CMK (cell line): ENCODE measurements around the gene MYBPC2.
"Not testable (repeated sequence)": the region's sequence is repeated elsewhere in the genome, so short reads cannot be mapped to it uniquely, and the experiment has no call there.

Experiments
- DNase-seq: peaks from one replicate; pipeline ENCODE4 v3.0.0-alpha.2; 2010; ENCODE audit warnings: low read depth

The MYBPC2 gene

DNA sequence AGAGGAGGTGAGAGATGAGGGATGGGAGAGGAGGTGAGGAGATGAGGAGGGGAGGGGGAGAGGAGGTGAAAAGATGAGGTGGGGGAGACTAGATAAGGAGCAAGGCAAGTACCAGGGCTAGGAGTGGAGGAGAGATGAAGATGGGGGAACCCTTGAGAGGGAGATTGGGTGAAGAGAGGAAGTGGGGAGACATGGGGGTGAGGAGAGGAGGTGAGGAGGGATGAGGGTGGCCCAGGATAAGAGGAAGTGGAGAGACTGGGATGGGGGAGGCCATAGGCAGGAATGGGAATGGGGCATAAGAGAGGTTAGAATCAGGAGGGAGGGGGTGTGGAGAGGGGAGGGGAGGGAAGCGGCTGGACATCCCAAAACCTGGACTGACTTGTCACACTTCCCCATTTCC lies 26.9 kb downstream of the MYBPC2 start:
- DNase-seq: no peak

DNA sequence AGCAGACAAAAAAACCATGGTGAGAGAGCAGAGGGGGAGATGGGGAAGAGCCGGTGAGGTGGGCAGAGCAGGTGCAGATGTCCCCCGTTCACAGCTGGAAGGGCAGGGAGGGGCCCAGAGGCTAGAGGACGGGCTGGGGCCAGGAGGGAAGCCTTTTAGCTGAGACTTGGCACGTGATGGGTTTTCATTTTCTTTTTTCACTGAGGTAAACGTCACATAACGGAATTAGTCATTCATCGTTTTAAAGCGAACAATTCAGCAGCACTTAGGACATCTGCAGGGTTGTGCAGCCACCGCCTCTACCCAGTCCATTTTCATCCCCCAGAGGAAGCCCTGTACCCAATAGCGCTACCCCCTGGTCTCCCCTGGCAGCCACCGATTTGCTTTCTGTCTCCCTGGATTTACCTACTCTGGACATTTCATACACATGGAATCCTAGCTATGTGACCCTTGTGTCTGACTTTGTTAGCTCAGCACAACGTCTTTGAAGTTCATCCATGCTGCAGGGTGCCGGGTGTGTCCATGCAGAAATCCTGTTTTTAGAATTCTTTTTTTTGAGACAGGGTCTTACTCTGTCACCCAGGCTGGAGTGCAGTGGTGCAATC lies 27.6 kb downstream of the MYBPC2 start:
- DNase-seq: no peak

DNA sequence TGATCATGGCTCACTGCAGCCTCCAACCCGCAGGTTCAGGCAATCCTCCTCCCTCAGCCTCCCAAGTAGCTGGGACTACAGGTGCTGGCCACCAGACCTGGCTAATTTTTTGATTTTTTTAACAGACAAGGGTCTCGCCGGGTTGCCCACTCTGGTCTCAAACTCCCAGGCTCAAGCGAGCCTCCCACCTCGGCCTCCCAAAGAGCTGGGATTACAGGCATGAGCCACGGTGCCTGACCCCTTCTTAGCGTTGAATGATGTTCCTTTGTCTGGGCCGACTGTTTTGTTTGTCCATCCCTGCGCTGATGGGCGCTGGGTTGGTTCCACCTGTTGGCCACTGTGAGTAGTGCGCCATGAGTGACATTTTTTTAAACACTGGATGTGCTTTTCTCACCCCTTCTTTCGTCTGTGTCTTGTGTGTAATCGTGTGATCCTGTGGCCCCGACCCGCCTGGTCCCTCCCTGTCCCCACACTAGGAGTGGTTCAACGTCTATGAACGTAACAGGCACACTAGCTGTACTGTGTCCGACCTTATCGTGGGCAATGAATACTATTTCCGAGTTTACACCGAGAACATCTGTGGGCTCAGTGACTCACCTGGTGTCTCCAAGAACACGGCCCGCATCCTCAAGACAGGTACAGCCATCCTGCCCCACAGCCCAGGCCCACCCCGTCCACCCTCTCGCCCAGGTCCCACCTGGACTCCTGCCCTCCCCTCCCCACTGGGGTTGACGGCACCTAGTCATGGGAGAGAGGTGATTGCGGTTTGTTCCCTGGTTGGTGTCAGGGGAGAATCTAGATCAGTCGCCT lies 28.6 kb downstream of the MYBPC2 start:
- peak; percentile 41 for DNase-seq

DNA sequence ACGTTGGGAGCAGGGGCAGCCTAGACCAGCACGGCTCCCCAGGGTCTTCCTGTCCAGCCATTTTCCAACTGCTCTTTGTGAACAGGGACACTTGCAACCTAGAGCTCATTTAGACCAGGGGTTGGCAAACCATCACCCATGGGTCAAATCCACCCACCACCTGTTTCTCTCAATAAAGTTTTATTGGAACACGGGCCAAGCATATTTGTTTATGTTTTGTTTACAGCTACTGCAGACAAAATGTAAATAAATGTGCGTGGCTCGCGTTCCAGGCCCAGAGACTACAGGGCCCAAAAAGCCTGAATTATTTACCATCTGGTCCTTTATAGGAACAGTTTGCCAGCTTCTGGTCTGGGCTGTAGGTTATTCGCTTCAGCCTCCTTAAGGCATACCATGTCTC lies 30.3 kb downstream of the MYBPC2 start:
- no peak for DNase-seq

DNA sequence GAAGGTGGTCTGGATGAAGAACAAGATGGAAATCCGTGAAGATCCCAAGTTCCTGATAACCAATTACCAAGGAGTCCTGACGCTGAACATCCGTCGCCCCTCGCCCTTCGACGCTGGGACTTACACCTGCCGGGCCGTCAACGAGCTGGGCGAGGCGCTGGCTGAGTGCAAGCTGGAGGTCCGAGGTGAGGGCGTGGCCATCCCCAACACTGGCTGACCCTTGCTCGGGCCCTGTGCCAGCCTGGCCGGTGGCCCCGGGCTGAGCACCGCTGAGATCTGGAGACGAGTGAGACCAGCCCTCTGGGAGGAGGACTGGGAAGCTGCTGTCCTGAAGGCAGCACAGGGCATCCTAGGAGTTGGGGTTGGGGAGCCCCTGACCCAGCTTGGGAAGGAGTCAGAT lies 31.7 kb downstream of the MYBPC2 start:
- DNase-seq: no peak

DNA sequence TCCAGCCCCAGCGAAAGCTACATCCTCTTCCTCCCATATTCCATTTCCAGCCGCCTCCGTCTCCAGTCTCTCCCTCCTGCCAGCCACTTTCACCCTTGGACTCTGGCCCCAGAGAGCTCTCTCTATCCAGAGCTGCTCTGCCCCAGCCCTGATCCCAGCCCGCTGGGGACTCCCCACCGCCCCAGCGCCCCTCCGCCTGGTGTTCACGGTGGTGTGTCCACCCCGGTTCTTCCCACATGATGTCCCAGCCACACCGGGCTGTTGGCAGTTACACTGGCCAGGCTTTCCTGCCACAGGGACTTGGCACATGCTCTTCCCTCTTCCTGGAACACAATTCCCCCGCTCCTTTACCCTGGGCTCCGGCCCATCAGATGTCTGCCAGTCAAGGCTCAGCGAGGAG lies 32.3 kb downstream of the MYBPC2 start:
- DNase-seq: no peak

DNA sequence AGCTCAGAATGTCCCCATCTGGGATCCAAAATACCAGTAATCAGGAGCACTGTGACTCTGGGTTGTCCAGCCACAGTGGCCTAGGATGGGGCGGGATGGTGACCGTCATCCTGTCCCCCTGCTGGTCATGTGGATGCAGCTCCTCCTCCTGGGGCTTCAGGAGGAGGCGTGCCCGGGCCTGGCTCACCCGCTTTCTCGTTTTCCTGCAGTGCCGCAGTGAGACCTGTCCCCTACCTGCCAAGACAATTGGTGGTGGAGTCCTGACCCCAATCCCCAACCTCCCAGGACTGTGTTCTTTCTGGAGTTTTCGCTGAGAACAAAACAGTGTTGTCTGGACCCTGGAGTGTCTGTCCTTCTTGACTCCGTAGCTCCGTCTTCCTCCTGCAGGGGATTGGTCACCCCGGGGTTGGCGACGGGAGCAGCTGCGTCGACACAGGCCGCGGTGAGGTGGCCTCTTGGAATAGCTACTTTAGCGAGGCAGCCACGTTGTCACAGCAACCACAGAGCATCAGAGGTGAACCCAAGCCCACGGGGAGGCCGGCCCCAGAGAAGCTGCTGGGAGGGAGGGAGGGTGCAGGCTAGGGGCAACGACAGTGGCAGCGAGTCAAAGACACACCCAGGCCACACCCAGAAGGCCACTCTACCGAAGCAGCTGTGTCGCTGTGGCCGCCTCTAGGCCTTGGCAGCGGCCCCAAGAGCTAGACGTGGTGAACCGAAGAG lies 33.5 kb downstream of the MYBPC2 start:
- no peak for DNase-seq

DNA sequence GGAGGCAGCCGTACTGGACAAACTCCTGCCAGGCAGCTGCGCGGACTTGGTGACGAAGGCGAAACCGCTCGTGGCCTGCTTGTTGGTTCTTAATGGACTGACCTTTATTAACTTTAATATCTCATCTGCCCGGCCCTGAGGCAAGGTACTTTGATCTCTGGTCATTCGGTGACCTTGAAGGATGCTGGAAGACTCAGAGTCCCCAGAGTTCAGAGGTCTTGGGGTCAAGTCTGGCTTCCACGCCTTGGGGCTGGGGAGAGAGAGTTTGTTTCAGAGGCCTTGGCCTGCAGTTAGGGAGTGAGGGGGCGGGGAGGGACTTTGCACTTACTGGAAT lies 34.0 kb downstream of the MYBPC2 start:
- no peak for DNase-seq

DNA sequence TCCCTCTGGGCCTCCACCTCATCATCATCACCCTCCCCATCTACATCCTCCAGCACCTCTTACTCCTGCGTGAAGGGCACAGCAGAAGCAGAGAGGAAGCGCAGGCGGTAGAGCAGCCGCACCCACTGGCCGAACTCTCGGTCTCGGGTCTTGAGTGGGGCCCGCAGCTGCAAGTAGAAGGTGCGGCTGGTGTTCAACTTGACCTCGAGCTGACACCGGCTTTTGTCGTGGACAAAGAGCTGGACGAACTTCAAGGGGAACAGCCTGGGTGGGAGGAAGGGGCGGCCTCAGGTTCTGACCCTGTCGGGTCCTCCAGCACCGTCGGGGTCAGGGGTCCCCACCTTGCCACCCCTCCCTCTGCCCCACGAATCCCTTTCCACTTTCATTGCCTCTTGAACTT lies 34.9 kb downstream of the MYBPC2 start:
- no peak for DNase-seq

DNA sequence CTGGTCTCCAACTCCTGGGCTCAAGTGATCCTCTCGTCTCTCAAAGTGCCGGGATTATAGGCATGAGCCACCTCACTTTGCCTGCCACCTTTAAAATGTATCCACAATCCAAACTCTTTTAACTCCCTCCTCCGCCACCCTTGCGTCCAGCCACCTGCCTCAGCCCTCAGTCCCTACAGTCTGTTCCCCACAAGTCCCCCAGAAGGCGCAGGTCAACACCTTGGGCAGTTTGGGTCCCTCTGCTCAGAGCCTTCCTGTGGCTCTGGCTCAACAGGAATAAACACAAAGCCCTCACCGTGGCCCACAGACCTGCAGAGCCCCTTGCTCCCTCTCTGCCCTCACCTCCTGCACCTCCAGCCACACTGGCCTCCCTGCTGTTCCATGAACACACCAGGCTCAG lies 36.1 kb downstream of the MYBPC2 start:
- DNase-seq: no peak

DNA sequence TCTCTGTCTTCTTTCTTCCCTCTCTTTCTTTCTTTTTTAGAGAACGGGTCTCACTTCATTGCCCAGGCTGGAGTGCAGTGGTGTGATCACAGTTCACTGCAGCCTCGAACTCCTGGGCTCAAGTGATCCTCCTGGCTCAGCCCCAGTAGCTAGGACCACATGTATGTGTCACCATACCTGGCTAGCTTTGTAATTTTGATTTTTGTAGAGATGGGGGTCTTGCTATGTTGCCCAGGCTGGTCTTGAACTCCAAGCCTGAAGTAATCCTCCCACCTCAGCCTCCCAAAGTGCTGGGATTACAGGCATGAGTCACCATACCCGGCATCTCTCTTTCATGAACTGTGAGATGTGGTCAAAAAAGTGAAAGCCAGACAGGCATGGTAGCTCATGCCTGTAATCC lies 40.6 kb downstream of the MYBPC2 start:
- not testable (repeated sequence) for DNase-seq

DNA sequence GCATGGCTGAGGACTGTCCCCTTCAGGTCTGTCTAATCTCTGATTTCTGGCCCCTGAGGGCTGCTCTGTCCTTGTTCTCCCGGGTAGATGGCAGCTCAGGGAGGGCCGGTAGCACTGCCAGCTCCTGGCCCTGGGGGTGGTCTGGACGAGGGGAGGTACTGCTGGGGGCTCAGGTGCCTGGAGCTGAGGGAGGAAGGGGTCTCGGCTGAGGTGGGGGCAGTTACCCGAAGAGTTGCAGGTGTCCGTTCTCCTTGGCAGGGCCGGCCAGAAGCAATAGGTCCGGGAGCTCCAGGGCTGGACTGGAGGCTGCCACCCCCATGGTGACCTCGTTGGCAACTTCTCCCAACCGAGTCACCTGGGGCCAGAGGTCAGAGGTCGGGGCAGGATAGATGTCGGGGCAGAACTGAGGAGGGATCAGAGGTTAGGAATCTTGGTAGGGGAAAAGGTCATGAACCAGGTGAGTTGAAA lies 42.4 kb downstream of the MYBPC2 start:
- no peak for DNase-seq

DNA sequence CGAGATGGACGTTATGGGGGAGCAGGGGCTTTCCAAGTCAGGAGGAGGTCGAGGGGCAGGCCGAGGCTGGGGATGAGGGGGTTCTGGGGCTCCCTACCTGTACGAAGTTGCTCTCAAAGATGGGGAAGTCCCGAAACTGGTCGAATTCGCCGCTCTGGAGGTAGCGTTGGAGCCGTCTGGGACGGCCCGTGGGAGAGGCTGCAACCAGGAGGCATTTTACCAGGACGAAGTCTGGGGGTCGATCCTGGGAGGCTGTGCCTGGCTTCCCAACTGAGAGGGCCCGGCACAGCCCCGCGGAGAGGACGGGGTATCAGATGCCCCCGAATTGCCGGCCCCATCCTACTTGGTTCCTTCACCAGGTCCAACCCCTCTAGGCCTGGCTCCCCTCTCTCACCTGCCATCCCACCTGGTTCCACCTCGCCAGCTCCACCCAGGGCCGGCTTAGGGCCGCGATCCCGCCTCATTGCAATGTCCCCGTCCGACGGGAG lies 43.1 kb downstream of the MYBPC2 start:
- no peak for DNase-seq

DNA sequence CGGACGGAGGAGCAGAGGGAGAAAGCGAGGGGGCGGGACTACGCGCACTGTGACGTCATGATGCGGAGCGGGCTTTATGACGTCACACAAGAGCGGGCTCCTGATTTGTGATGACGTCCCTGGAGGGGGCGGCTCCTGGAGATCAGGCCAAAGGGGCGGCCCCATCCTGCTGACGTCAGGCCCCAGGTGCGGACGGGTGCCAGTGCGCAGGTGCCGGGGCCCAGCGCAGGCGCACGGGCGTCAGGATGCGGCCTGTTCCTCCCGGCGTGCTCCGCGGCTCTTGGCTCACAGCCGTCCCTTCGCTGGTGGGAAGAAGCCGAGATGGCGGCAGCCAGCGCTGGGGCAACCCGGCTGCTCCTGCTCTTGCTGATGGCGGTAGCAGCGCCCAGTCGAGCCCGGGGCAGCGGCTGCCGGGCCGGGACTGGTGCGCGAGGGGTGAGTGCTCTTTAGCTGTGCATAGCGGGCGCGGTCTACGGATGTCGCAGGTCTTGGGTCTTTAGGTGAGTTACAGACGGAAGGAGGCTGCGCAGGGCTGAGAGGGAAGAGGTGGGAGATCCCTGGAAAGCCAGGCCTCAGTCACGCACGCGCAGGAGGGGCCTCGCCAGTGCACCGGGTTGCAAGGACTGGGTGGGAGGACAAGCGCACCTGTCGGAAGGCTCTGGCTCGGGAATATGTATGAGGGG lies 43.7 kb downstream of the MYBPC2 start, which contains the start of the genes EMC10 and GARIN5A:
Gene EMC10, plus strand, starts transcription at position 284 of the 683 bp plus-strand sequence. Its CDS starts 38 bp downstream, at position 322.
Gene GARIN5A, minus strand, starts transcription at position 625 of the 683 bp plus-strand sequence. Its CDS starts 460 bp downstream, at position 165.
- DNase-seq: no peak

DNA sequence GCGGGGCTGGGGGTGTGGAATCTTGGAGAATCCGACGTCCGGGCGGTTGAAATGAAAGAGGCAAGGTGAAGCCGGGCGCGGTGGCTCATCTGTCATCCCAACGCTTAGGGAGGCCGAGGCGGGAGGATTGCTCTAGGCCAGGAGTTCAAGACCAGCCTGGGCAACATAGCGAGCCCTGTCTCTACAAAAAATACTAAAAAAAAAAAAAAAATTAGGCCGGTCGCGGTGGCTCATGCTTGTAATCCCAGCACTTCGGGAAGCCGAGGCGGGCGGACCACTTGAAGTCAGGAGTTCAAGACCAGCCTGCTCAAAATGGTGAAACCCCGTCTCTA lies 44.2 kb downstream of the MYBPC2 start:
- no peak for DNase-seq

DNA sequence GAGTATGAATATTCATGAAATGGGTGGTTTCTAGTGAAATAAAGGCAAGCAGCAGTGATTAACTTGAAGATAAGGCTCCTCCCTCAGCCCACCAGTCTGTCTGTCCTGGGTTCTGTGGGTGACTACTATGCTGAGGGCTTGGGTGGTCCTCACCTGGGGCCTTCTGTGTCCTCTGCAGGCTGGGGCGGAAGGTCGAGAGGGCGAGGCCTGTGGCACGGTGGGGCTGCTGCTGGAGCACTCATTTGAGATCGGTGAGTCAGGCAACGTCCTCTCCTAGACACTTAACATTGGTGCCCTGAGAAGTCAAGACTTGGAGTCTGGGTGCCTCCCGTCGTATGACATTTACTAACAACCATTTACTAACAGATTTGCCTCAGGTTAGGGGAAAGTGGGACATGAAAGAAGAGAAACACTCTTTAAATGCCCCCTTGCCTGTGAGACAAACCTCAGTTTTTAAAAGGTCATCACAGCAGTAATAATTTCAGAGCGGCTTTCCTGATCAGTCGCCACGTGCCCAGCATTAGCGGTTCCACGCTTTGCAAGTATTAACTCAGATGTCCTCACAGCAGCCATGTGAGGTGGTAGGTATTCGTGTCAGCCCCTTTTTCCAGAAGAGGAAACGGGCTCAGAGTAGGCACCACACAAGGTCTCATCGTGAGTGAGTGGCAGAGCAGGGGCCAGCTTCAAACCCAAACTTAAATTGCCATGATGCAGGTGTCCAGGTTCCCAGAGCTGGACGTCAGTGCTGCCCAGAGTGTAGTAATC lies 45.2 kb downstream of the MYBPC2 start:
- no peak for DNase-seq

DNA sequence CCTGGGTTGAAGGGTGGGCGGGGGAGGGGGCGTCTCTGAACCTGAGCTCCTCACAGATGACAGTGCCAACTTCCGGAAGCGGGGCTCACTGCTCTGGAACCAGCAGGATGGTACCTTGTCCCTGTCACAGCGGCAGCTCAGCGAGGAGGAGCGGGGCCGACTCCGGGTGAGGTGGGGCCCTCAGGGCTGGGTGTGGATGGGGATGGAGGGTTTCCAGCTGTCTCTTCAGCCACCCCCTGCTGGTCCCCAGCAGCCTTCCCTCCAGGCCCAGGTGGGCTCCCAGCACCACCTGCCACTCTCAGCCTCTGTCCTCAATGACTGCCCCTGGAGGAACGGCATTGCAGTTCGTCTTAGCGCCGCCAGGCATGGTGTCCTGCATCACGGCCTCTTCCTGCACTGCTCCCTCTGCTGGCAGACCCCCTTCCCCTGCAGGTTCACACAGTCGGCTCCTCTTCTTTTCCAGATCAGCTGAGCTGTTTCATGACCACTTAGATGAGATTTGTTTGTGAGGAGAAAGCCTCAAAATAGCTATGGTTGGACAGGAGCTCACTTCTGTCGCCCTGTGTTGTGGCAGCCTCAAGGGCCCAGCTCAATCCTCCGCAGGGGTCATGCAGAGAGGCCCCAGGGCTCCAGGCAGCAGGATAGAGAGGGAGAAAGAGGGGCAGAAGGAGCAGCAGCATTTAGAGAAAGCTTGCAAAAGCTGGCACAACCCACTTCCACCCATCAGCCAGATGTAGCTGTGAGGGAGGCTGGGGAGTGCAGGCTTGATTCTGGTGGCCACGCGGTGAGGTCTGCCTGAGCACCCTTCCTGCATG lies 46.4 kb downstream of the MYBPC2 start:
- DNase-seq: no peak

DNA sequence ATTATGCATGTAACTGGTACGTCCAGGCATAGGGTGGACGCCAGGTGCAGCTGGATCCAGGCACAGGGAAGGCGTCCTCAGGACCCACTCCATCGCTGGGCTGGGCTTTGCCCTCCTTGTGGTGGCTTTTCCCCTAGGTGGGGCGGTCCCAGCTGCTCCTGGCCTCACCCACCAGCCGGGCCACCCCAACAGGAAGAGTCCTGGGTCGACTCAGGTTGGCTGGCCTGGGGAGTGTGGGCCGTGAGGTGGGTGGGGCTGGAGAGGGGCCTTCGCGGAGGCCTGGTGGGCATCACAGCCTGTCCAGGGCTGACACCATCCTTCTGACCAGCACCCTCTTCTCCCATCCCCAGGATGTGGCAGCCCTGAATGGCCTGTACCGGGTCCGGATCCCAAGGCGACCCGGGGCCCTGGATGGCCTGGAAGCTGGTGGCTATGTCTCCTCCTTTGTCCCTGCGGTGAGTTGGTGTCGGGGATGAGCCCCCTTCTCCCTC lies 47.1 kb downstream of the MYBPC2 start:
- no peak for DNase-seq

DNA sequence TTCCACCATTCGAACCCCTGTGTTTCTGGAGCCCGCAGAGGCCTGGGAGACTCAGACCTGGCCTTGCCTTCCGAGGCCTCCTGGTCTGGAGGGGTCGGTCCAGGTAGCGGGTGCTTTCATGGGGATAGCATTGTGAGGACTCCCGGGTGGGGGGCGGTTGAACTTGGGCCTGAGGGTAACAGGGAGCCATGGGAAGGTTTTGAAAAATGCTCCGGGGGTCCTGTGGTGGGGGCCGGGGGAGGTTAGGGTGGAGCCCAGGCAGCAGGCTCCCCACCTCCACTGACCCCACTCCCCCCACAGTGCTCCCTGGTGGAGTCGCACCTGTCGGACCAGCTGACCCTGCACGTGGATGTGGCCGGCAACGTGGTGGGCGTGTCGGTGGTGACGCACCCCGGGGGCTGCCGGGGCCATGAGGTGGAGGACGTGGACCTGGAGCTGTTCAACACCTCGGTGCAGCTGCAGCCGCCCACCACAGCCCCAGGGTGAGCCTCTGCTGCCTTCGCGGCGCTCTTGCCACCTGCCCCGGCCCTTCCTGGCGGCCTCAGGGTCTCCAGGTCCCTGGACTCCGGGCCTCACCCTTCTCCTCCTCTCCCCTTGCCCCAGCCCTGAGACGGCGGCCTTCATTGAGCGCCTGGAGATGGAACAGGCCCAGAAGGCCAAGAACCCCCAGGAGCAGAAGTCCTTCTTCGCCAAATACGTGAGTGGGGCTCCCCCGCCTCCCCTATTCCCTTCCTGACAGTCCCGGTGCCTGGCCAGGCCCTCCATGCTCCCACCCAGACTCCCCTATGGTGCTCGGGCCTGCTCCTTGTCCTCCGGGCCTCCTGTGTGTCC lies 47.8 kb downstream of the MYBPC2 start:
- no peak for DNase-seq
